NCI-H2107 treated with DMSO at 0.1 percent for 48 hours (cell line): ENCODE measurements around the gene ZFYVE1.
"Not testable (repeated sequence)": the region's sequence is repeated elsewhere in the genome, so short reads cannot be mapped to it uniquely, and the experiment has no call there.

ENCODE experiments used
- DNase-seq: peaks from one replicate; lab custom pipeline; 2025; ENCODE audit not compliant: unreplicated experiment; lab: John Stamatoyannopoulos, UW

ZFYVE1 gene

DNA sequence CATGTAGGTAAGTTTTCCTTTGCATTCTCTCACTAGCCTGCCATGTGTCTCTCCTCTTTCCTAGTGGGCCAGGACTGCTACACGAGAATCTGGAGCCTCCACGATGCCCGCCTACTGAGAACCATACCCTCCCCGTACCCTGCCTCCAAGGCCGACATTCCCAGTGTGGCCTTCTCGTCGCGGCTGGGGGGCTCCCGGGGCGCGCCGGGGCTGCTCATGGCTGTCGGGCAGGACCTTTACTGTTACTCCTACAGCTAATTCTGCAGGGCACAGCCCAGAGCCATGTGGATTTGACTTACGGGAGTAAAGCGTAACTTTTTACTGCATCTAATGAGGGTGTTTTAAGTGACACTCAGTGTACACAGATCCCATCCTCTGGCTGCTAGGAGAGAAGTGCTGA lies 68.4 kb downstream of the ZFYVE1 start:
- no peak for DNase-seq

DNA sequence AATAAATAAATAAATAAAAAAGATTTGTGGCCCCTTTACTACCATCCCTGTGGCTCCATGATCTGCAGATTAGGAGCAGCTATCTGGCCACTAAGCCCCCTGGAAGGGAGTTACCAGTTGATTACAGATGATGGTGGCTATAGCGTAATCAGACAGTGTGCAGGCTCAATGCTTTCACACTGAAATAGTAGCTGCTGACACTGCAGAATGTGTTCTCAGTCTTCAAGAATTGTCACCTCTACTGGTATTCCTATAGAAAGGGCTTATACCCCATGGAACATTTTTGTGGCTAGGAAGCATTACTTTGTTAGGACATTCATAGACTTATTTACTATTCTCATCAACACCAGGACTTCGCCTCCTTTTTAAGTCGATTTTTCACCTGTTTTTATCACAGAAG lies 69.7 kb downstream of the ZFYVE1 start:
- DNase-seq, result no peak

DNA sequence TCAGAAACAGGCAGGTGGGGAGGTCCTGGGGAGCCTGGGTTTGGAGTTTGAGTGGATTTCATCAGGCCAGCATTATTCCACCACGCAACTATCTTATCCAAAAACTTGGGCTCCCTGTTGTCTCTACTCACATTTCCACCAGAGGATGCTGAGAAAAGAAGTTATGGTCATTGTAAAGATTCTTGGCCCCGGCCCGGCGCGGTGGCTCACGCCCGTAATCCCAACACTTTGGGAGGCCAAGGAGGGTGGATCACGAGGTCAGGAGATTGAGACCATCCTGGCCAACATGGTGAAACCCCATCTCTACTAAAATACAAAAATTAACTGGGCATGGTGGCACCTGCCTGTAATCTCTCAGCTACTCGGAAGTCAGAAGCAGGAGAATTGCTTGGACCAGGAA lies 70.2 kb downstream of the ZFYVE1 start:
- not testable (repeated sequence) for DNase-seq

DNA sequence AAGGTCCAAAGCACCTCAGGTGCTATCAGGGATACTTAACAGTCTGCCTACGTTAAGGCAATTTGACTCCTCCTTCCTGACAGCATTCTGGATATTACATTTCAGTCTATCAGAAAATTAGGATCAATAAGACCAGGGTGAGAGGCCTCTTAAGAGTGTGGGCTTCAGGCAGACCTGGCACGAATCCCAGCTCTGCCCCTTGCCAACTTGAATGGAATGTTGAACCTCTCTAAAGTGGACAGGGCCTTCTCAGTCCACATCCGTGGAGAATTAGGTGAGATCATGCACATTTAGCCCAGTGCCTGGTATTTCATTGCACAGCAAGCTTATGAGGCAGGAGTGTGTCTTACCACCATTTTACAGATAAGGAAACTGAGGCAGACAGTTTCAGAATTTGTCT lies 74.7 kb downstream of the ZFYVE1 start:
- no peak for DNase-seq

DNA sequence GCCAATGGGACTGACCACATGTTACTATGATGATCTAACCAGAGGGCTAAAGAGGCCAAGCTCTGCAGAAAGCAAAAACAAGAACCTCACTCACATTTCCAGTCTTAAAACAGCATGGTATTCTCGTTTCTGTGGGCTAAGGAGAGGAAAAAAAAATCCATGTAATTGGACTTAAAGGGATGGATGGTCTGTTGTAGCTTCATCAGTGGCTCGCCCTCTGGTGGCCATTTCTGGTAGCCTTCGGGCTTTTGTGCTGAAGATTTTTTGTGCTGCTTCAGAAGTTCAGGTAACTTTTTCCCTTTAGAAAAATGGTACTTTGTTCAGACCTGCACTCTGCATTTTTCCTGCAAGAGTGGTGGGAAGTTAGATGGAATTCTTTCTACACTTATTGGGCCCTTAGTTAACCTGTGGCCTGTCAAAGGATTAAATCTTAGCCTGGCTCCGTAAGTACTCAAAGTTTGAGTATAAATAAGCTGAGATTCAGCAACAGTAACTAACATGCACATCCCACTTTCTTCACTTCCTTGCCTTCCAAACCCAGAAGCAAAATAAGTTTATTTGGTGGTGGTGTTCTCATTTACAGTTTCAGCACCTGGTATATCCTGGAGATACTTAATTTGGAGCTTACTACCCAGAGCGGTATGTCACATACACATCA lies 78.3 kb downstream of the ZFYVE1 start:
- DNase-seq, result peak; percentile 5

DNA sequence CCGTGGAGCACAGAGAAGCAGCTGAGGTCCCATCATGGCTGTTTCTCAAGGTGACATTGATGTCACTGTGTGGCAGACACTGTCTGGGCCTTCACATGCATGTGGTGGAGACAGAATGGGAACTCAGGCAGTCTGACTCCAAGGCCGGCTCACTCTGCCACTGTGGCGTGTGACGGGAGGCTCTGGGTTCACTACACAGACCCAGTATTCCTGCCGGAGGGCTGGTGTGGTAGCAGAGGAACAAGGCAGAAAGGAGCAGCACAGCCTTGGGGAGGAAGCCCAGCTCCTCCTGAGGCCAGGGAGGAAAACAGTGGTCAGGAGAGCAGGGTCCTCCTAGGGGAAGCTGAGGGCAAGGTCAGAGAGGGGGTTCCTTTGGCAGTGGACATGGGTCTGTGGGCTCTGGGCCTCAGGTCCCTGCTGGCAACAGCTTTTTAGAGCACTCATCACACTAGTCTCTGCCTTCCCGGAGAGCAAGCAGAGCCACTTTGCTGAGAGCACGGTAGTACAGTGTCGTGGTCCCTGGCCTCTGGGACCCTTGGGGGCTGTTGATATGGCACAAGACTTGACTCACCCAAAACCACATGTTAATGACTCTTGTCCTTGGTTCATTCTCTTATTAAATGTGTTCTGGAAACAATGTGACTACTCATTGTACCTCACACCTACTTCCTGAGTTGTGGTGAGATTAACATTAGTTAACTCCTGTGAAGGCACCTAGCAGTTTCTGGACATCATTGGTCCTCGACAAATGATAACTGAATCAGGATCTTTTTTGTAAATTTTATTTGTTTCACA lies 79.3 kb downstream of the ZFYVE1 start:
- no peak for DNase-seq

DNA sequence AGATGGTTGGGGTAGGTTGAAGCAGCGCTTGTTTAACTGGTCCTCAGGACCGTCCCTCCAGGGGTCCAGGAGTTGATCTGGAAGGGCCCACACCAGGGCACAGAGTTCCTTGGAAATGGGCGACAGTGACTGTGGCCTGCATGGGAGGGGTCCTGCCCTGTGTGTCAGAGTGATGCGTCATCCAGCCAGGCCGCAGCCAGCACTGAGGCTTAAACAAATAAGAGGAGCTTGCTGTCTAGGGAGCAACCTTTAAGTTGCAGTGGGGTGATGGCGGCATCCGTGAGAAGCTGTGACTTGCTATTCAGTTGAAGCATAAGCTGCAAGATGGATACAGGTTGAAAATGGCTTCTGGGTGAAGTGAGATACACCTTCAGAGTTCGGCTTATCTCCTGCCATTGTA lies 80.4 kb downstream of the ZFYVE1 start:
- DNase-seq, result no peak

DNA sequence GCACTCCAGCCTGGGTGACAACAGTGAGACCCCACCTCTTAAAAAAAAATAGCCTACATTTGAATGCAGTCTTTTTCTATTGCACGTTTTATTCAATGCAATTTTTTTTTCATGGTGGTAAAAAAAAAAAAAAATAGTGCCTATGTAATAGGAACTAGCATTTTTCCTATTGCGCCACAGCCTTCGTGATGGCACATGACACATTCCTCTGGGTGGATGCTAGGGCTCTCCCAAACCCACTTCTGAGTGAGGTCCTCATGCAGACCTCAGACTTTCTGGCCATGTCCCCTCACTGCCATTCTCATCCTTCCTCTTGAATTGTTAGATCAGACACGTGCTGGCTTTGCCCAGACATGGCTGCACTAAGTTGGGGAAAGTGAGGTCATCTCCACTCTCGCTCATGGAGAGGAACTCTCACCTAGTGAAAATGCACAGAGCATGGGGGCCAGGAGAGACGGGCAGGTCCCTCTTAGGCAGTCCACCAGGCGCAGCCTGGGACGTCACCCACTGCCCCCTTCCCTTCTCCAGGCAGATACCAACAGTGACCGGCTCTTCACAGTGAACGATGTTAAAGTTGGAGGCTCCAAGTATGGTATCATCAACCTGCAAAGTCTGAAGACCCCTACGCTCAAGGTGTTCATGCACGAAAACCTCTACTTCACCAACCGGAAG lies 81.4 kb downstream of the ZFYVE1 start:
- no peak for DNase-seq

DNA sequence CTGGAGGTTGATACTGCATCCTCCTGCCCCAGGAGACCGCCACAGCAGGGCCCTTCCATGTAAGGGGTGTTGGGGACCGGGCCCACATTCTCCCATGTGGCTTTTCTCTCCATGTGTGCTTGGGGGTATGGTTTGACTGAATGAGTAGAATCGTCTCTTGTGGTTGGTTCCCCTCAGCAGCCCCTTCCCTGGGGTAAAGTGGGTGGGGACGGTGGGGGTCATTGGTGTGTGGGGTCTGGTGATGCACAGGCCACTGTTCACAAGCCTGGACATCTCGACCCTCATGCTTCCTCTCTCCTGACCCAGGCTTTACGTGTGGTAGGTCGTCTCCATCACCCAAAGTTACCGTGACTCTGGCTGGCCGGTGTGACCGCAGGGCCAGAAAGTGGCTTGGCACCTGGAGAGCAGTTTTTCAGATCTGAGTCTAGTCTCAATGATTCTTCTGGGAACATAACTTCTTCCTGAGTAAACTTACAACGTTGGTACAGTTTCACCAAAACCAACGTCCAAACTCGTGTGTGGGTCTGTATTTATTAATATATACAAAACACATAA lies 83.0 kb downstream of the ZFYVE1 start:
- DNase-seq, result no peak

DNA sequence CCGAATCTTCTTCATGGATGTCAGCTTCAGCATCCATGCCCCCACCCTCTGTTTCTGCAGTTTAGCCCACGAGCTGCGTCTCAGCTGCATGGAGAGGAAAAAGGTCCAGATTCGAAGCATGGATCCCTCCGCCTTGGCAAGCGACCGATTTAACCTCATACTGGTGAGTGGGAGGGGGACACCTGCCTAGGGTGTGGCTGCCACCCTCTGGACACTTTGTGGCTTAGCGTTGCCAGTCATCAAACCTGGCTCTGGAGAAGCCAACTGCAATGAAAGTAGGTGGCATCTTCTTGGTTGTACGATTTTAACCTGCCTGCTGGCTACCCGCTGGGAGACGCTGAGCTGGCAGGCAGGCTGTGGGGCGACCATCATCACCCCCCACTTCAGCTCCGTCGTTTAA lies 84.0 kb downstream of the ZFYVE1 start:
- DNase-seq, result no peak

DNA sequence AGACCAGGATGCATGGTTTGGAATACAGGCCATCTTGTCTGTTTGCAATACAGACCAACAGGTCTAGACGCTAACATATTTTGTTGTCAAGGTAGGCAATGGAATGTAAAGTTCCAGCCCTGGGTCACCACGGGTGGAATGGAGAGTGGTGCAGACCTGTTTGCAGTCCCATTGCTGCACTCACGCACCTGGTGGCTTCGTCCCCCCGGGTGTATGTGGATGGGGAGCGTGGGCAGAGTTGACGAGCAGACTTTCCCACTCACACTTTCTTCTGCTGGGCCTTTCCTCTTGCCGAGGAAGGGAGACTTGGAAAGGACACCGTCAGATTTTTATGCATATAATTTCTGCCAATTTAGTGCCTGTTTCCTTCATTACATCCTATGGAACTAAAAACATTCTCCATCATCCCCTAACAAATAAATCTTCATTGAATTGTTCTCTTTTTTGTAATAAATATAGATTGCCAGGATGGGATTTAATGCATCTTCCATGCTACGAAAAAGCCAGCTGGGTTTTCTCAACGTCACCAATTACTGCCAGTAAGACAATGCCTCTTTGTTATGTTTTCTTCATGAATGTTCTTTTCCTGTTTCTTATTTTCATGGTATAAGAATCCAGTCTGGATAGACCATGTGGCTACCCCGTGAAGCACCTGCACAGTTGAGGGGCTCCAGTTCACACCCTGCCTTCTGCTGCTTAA lies 85.5 kb downstream of the ZFYVE1 start:
- DNase-seq, result no peak

DNA sequence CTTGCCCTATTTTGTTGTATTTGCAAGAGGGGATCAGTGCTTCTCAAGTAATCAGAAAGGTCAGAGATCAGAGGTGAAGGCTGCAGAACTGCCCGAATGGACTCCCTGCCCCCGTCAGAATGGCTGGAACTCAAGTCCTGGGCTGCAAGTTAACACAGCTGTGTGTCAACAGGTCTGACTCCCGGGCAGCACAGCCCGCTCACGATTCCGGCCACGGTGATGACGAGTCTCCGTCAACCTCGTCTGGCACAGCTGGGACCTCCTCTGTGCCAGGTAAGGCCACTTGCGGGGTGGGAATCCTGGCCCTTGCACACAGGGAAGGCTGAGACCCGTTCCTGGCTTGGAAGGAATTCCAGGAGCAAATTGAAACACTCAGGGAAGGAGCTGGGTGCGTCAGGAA lies 87.3 kb downstream of the ZFYVE1 start:
- DNase-seq, result no peak

DNA sequence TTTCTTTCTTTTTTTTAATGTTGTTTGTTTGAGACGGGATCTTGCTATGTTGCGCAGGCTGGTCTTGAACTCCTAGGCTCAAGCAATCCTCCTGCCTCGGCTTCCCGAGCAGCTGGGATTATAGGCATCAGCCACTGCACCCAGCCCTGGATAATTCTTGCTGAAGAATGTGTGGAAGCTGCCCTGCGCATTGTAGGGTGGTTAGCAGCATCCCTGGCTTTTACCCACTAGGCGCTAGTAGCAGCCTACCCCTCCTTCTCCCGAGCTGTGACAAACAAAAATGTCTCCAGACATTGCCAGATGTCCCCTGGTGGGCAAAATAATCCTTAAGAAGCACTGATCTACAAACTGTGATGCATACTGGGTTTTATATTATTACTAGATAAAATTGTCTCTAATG lies 94.0 kb downstream of the ZFYVE1 start:
- no peak for DNase-seq

DNA sequence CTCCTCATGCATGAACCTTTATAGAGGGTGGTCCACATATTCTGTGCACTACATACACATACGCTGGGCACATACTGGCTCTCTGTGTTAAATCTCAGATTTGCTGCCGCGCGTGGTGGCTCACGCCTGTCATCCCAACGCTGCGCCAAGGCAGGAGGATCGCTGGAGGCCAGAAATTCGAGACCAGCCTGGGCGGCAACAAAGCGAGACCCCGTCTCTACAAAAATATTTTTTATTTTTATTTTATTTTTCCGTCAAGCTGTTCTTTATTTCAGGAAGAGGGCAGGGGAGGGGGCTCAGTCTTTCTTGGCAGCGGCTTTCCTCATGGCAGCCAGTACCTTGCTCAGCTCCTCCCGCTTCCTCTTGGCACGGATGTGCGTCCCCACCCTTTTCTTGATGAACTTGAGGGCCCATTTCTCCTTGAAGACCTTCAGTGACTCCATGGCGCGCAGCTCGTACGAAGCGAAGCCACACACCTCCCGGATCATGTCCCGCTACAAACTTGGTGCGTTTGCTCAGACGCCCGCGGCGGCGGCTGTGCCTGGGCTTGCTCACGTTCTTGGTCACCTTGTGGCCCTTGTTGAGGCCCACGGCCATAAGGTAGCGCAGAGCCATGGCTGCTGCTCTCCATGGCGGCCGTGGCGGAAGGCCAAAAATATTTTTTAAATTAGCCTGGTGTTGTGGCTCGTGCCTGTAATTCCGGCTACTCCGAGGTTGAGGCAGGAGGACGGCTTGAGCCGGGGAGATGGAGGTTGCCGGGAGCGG lies 97.4 kb downstream of the ZFYVE1 start:
- DNase-seq, result no peak

DNA sequence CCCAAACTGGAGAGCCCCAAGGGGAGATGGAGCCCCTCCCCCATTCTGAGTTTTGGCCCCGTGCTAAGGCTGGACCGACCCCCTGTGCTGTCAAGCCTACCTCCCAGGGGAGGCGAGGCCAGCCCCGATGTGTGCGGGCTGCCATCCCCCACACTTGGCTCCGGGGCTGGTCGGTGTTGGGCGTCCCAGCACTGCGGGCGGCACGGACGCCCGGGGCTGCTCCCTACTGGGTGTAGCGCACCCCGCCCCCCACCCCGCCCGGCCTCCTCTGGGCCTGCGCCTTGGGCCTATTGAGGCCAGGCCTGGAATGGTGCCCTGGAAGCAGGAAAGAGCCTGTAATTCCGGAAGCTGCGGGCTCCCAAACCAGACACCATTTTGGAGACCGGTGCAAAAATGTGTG lies 98.0 kb downstream of the ZFYVE1 start:
- DNase-seq, result no peak

DNA sequence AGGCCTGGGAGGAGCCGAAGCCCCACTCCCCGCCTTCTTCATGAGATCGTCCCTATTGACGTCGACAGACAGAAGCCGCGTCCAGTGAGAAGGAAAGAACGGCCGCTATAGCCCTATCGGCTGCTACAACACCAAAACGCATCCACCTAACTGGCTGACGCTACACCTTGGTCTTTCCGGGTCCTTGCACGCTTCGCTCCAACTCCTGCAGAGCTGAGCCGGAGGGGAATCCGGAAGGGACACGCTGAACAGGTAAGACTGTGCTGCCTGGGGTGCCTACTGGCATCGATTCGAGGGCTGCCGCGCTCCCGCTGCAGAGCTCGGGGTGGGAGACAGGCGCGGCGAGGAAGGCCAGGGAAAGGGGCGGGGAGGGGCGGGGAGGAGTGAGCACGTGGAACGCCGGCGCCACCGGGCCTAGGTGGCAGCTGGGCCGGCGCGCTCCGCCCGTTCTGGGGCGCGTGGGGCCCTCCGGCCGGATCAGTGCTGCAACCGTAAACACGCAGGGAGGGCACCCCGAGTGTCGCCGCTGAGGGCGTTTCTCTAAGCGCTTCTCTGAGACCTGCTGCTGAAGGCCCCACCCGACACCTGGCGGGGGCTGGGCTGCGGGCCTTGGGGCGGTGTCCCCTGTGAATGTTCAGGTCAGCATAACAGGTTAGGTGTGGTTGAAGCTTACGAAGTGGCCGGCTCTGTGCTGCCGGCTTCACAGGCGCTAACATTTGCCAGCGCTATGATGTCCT lies 100.4 kb downstream of the ZFYVE1 start, which contains the start of gene DCAF4:
DCAF4 (plus strand) TSS at position 173 of the 737 bp plus-strand sequence. CDS start 11,515 bp downstream, outside the sequence.
- peak; percentile 97 for DNase-seq

DNA sequence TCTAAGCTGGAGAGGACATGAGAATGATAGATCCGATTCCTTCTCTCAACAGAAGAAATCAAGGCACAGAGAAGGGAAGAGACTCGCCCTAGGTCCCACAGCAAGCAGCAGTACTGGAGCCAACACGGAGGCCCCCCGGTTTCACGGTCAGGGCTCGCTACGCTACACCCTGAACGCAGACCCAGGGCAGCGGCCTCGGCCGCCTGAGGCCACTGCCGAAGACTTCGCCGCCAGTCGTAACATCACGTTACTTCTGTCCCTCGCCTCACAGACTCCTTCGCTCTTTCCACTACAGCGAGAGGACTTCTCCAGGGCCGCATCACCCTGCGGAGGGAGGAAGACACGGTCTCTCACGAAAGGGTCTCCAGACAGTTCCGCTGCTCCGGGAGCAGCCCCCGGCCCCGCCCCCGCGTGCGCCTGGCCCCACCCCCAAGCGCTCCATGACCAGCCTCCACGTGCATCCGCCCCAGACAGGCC lies 101.1 kb downstream of the ZFYVE1 start:
- no peak for DNase-seq

DNA sequence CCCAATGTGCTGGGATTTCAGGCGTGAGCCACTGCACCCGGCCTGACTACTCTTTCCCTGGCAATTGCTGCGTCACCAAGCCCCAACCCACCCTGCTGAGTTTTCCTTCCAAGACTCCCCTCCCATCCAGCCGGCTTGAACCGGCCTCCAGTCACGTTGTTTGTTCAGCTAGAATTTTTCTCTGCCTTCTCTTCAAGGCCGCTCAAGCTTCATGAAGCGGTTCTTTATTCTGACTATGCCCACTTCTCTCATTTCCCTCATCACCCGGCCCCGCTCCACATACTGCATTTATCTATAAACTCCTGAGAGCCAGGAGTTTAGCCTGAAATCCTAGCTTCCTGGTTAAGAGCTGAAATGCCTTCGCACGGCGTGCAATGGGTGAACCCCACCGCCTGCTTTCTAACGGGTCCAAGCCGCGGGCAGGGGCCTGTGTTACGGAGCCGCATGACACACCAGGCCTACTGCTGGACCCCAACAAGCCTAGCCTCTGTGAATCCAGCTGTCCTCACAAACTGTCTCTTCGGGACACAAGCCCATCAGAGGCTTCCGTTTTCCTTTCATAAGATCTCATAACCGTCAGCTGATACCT lies 101.6 kb downstream of the ZFYVE1 start:
- no peak for DNase-seq

DNA sequence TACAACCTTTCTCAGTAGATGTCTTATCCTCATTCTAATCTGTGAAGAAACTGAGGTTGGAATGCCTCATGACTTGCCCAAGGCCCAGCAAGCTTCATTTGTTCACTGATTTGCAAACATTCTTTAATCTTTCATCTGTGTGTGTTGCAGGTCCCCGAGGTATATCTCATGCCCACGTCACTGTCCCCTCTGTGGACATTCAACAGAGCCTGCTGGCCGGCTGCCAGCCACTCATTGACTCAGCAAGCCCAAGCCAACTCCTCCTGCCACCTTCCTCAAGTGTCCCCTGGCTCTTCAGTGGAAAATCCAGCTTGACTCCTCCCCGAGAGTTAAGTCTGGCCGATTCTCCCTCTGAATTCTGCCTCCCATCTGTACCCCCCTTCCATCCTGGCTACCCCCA lies 102.6 kb downstream of the ZFYVE1 start:
- no peak for DNase-seq
